Measurements from ENCODE around the gene TDO2.

GRCh38 chr4:155887045-155887444 lies 16.5 kb upstream of the TDO2 start:
- TF ChIP-seq POLR2A (IDR thresholded peaks at IDR 0.05; ENCODE audit: low read length) (no peak), GATA1 (IDR thresholded peaks at IDR 0.05; ENCODE audit: low read depth, low read length) (no peak)

Measured in erythroblast (primary cell).